K562 (cell line): ENCODE results near the gene TNPO3. TPM values are rescaled to one million over a fixed set of nuclear protein-coding genes. Genes with fewer than 3 reads are reported as not detected.

Experiments used
- BHLHE40 ChIP-seq: IDR thresholded peaks from 2 replicates; pipeline ENCODE4 v1.6.1; 2011; ENCODE audit warnings: low read length, improper control_type of control experiment
- BRF1 ChIP-seq: IDR thresholded peaks from 3 replicates; pipeline ENCODE4 v1.6.1; 2011; ENCODE audit warnings: borderline replicate concordance, mild to moderate bottlenecking; ENCODE audit not compliant: insufficient read length; ENCODE audit errors: extremely low read depth
- GABPA ChIP-seq: fragments of 200-800 bp; sonication (Bioruptor generic); conservative IDR thresholded peaks from 2 replicates; pipeline ENCODE4 v1.6.1; 2016; ENCODE audit warnings: low read depth, missing genetic modification characterization, missing compliant biosample characterization
- GATAD2B ChIP-seq: fragments of 450-650 bp; IDR thresholded peaks from 2 replicates; pipeline ENCODE4 v1.6.1; 2017; ENCODE audit warnings: mild to moderate bottlenecking, borderline replicate concordance
- LCOR ChIP-seq: sonication (generic); formaldehyde crosslinking; IDR thresholded peaks from 2 replicates; pipeline ENCODE4 v1.8.0; 2022; ENCODE audit warnings: mild to moderate bottlenecking, missing genetic modification reagents
- MCM3 ChIP-seq: fragments of 450-650 bp; IDR thresholded peaks from 2 replicates; pipeline ENCODE4 v1.6.1; 2016
- TEAD1 ChIP-seq, 2 experiments: fragments of 450-650 bp in 1 of 2; sonication (generic) in 1 of 2; formaldehyde crosslinking; IDR thresholded peaks; 2 replicates each; pipeline versions ENCODE4 v1.4.0 to v1.8.0; 2020 to 2022; ENCODE audit warnings: mild to moderate bottlenecking in 2 of 2, missing genetic modification reagents in 1 of 2
- ZFP30 ChIP-seq: fragments of 250-450 bp; sonication (Bioruptor Pico); IDR thresholded peaks from 2 replicates; pipeline ENCODE4 v1.8.0; 2022; ENCODE audit warnings: moderate library complexity, mild to moderate bottlenecking, inconsistent platforms, borderline replicate concordance
- ZNF133 ChIP-seq: fragments of 250-450 bp; sonication (Bioruptor Pico); IDR thresholded peaks from 2 replicates; pipeline ENCODE4 v1.4.0; 2020; ENCODE audit warnings: mild to moderate bottlenecking
- ZNF280B ChIP-seq: fragments of 250-450 bp; sonication (Bioruptor Pico); IDR thresholded peaks from 2 replicates; pipeline ENCODE4 v1.5.1; 2021; ENCODE audit warnings: mild to moderate bottlenecking
- ZZZ3 ChIP-seq: fragments of 450-650 bp; IDR thresholded peaks from 2 replicates; pipeline ENCODE4 v1.6.1; 2016; ENCODE audit warnings: antibody characterized with exemption, mild to moderate bottlenecking, moderate library complexity
- polyA plus RNA-seq, 8 experiments: library from polyadenylated mRNA; depleted of rRNA in 4 of 8; stranded (reverse) in 5 of 8; unstranded in 3 of 8; fragments of >200 nt; fragmentation: Nextera tagmentation in 2 of 8; fragmentation: Illumina TruSeq in 1 of 8; extraction: Ambion mirVana in 2 of 8; extraction: Trizol in 1 of 8; gene quantifications; 2 replicates each; pipeline versions ENCODE4 v1.2.1 to v1.2.3, GENCODE V29; 2011 to 2014; ENCODE audit warnings: inconsistent platforms in 1 of 8, missing spikeins in 1 of 8
- total RNA-seq, 7 experiments: library from RNA; depleted of rRNA in 6 of 7; stranded (reverse); fragments of >200 nt in 6 of 7; fragmentation: Illumina TruSeq in 2 of 7; extraction: Trizol in 2 of 7; gene quantifications; 2 replicates each; pipeline versions ENCODE4 v1.2.1 to v1.2.3, GENCODE V29; 2011 to 2021; ENCODE audit warnings: low replicate concordance in 1 of 7
- TF ChIP-seq, protein P1 (sequence below): fragments of 450-650 bp; IDR thresholded peaks from 2 replicates; pipeline ENCODE4 v1.6.1; 2016; ENCODE audit warnings: mild to moderate bottlenecking, moderate library complexity
- TF ChIP-seq, protein P2 (sequence below): fragments of 250-450 bp; sonication (Bioruptor Pico); IDR thresholded peaks from 2 replicates; pipeline ENCODE4 v1.5.0; 2020; ENCODE audit warnings: mild to moderate bottlenecking

Gene TNPO3
- total and polyA plus RNA-seq, 9 of the 15 experiments (the other 6 are each of a cell fraction or from before 2014, with no cell fraction given): 35.8 to 125 (median 110) TPM

- TF ChIP-seq ZNF280B (CRISPR knock-in tag): no peak
- TF ChIP-seq ZFP30: 0 out of 2 replicates have a peak, but pooled peaks have one; percentile 16
- TF ChIP-seq ZNF133: peak; percentile 88; the same call in 1 of the 2 replicates
- TF ChIP-seq, protein P1, sequence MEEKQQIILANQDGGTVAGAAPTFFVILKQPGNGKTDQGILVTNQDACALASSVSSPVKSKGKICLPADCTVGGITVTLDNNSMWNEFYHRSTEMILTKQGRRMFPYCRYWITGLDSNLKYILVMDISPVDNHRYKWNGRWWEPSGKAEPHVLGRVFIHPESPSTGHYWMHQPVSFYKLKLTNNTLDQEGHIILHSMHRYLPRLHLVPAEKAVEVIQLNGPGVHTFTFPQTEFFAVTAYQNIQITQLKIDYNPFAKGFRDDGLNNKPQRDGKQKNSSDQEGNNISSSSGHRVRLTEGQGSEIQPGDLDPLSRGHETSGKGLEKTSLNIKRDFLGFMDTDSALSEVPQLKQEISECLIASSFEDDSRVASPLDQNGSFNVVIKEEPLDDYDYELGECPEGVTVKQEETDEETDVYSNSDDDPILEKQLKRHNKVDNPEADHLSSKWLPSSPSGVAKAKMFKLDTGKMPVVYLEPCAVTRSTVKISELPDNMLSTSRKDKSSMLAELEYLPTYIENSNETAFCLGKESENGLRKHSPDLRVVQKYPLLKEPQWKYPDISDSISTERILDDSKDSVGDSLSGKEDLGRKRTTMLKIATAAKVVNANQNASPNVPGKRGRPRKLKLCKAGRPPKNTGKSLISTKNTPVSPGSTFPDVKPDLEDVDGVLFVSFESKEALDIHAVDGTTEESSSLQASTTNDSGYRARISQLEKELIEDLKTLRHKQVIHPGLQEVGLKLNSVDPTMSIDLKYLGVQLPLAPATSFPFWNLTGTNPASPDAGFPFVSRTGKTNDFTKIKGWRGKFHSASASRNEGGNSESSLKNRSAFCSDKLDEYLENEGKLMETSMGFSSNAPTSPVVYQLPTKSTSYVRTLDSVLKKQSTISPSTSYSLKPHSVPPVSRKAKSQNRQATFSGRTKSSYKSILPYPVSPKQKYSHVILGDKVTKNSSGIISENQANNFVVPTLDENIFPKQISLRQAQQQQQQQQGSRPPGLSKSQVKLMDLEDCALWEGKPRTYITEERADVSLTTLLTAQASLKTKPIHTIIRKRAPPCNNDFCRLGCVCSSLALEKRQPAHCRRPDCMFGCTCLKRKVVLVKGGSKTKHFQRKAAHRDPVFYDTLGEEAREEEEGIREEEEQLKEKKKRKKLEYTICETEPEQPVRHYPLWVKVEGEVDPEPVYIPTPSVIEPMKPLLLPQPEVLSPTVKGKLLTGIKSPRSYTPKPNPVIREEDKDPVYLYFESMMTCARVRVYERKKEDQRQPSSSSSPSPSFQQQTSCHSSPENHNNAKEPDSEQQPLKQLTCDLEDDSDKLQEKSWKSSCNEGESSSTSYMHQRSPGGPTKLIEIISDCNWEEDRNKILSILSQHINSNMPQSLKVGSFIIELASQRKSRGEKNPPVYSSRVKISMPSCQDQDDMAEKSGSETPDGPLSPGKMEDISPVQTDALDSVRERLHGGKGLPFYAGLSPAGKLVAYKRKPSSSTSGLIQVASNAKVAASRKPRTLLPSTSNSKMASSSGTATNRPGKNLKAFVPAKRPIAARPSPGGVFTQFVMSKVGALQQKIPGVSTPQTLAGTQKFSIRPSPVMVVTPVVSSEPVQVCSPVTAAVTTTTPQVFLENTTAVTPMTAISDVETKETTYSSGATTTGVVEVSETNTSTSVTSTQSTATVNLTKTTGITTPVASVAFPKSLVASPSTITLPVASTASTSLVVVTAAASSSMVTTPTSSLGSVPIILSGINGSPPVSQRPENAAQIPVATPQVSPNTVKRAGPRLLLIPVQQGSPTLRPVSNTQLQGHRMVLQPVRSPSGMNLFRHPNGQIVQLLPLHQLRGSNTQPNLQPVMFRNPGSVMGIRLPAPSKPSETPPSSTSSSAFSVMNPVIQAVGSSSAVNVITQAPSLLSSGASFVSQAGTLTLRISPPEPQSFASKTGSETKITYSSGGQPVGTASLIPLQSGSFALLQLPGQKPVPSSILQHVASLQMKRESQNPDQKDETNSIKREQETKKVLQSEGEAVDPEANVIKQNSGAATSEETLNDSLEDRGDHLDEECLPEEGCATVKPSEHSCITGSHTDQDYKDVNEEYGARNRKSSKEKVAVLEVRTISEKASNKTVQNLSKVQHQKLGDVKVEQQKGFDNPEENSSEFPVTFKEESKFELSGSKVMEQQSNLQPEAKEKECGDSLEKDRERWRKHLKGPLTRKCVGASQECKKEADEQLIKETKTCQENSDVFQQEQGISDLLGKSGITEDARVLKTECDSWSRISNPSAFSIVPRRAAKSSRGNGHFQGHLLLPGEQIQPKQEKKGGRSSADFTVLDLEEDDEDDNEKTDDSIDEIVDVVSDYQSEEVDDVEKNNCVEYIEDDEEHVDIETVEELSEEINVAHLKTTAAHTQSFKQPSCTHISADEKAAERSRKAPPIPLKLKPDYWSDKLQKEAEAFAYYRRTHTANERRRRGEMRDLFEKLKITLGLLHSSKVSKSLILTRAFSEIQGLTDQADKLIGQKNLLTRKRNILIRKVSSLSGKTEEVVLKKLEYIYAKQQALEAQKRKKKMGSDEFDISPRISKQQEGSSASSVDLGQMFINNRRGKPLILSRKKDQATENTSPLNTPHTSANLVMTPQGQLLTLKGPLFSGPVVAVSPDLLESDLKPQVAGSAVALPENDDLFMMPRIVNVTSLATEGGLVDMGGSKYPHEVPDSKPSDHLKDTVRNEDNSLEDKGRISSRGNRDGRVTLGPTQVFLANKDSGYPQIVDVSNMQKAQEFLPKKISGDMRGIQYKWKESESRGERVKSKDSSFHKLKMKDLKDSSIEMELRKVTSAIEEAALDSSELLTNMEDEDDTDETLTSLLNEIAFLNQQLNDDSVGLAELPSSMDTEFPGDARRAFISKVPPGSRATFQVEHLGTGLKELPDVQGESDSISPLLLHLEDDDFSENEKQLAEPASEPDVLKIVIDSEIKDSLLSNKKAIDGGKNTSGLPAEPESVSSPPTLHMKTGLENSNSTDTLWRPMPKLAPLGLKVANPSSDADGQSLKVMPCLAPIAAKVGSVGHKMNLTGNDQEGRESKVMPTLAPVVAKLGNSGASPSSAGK: peak; percentile 64
- peak; percentile 87; the same call in 1 of the 2 replicates for TF ChIP-seq ZZZ3
- peak; percentile 82 for TF ChIP-seq GATAD2B
- peak; percentile 14 to 86; a peak in 2 of 4 replicates for TF ChIP-seq TEAD1 (CRISPR knock-in tag; IDR thresholded peaks at IDR 0.05)
- TF ChIP-seq GABPA (tag): peak; percentile 100
- no peak for TF ChIP-seq BRF1
- no peak for TF ChIP-seq MCM3
- peak; percentile 96 for TF ChIP-seq LCOR (CRISPR knock-in tag)
- TF ChIP-seq, protein P2, sequence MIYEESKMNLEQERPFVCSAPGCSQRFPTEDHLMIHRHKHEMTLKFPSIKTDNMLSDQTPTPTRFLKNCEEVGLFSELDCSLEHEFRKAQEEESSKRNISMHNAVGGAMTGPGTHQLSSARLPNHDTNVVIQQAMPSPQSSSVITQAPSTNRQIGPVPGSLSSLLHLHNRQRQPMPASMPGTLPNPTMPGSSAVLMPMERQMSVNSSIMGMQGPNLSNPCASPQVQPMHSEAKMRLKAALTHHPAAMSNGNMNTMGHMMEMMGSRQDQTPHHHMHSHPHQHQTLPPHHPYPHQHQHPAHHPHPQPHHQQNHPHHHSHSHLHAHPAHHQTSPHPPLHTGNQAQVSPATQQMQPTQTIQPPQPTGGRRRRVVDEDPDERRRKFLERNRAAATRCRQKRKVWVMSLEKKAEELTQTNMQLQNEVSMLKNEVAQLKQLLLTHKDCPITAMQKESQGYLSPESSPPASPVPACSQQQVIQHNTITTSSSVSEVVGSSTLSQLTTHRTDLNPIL (CRISPR knock-in tag): no peak
- peak; percentile 78 for TF ChIP-seq BHLHE40
Measured at GRCh38 chr7:129054438-129055293, at the start of gene TNPO3 (continued).
